Measurements from ENCODE around the gene PPIC. TPM values are rescaled to one million over a fixed set of nuclear protein-coding genes. Genes with fewer than 3 reads are reported as not detected.

PPIC gene
- total RNA-seq, 1 donor from 2014 or later, result 59.9 TPM

Other genes starting within 250 kb of the PPIC start
- 3.4 and 6.5 TPM in 2 replicates for gene SNX24, start 191.1 kb downstream of the PPIC start, total RNA-seq
- gene PRDM6, start 52.5 kb upstream of the PPIC start, total RNA-seq, result under 0.01 TPM in 2 replicates

All from lung microvascular endothelial cell (primary cell).